Skeletal muscle satellite cell (primary cell): ENCODE measurements around the gene ME3.

ENCODE experiments used
- H3K27me3 ChIP-seq: 2 replicates; pipeline ENCODE4 v1.7.0; 2013; ENCODE audit warnings: low read length; ENCODE audit not compliant: control insufficient read depth, insufficient read depth
- H3K36me3 ChIP-seq: 2 replicates; pipeline ENCODE4 v1.7.0; 2013; ENCODE audit warnings: mild to moderate bottlenecking, control low read depth, low read length; ENCODE audit not compliant: insufficient read depth
- H3K4me1 ChIP-seq: 2 replicates; pipeline ENCODE4 v1.7.0; 2013; ENCODE audit warnings: low read length; ENCODE audit not compliant: control insufficient read depth, insufficient read depth
- H3K4me2 ChIP-seq: 2 replicates; pipeline ENCODE4 v1.7.0; 2013; ENCODE audit warnings: mild to moderate bottlenecking, low read length
- H3K4me3 ChIP-seq: 2 replicates; pipeline ENCODE4 v1.7.0; 2013; ENCODE audit warnings: low read length
- H3K9ac ChIP-seq: 2 replicates; pipeline ENCODE4 v1.7.0; 2013; ENCODE audit warnings: mild to moderate bottlenecking, low read depth, low read length, moderate library complexity
- H3K9me3 ChIP-seq: replicated peaks from 2 replicates; pipeline ENCODE4 v1.7.0; 2013; ENCODE audit warnings: mild to moderate bottlenecking, control low read depth, low read length

ME3 gene

DNA sequence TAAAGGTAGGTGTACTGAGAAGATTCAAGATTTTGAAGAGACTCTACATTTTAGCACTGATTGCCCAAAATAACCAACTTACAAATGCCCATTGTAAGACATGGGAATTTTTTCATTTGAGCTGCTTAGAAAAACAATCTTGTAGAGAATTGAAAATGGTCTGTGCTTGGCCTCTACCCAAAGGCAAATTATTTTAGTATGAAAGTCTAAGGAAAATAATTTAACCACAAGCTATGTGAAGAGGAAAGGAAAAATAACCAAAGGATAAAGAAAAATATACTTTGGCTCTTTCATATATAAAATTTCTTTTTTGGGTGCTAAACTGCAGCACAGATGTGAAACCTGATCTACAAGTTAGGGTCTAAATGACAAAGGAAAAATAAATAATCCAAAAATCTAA, 54.9 kb downstream of the ME3 start:
- H3K9ac ChIP-seq, result no peak overlapping the region
- no peaks in the 10 kb centered on the region for H3K27me3 ChIP-seq
- H3K4me3 ChIP-seq, result no peak overlapping the region
- H3K36me3 ChIP-seq, result no peaks in the 10 kb centered on the region
- peaks cover 21% of the 10 kb centered on the region for H3K4me1 ChIP-seq
- no peak overlapping the region for H3K4me2 ChIP-seq
- H3K9me3 ChIP-seq, result peaks cover 7% of the 10 kb centered on the region

DNA sequence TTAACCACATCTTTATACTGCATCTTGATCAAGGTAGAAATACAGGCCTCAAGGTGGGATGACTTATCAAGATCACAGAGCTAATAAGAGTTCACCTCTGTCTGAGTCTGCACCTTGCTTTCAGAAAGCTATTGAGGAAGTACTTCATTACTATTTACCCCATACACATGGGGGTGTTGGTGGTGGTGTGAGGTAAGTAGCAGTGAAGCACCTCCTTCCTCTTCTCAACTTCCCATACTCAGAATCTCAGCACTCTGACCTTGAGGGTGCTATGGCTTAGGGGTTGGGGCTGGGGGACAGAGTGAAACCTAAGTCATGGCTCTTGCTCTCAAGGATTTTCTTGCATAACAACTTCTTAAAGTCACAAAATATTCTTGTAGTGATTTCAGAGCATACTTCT, 56.9 kb downstream of the ME3 start:
- peaks cover 7% of the 10 kb centered on the region for H3K4me1 ChIP-seq
- no peak overlapping the region for H3K4me3 ChIP-seq
- no peak overlapping the region for H3K9ac ChIP-seq
- no peaks in the 10 kb centered on the region for H3K27me3 ChIP-seq
- peaks cover 7% of the 10 kb centered on the region for H3K9me3 ChIP-seq
- H3K36me3 ChIP-seq, result no peaks in the 10 kb centered on the region
- no peak overlapping the region for H3K4me2 ChIP-seq

- no peak overlapping the region for H3K9ac ChIP-seq
- H3K27me3 ChIP-seq, result no peaks in the 10 kb centered on the region
- no peaks in the 10 kb centered on the region for H3K36me3 ChIP-seq
- peaks cover 18% of the 10 kb centered on the region for H3K4me1 ChIP-seq
- peaks cover 7% of the 10 kb centered on the region for H3K9me3 ChIP-seq
- H3K4me2 ChIP-seq, result no peak overlapping the region
- H3K4me3 ChIP-seq, result no peak overlapping the region
Measured at GRCh38 chr11:86610559-86611341, 61.7 kb downstream of the ME3 start.

DNA sequence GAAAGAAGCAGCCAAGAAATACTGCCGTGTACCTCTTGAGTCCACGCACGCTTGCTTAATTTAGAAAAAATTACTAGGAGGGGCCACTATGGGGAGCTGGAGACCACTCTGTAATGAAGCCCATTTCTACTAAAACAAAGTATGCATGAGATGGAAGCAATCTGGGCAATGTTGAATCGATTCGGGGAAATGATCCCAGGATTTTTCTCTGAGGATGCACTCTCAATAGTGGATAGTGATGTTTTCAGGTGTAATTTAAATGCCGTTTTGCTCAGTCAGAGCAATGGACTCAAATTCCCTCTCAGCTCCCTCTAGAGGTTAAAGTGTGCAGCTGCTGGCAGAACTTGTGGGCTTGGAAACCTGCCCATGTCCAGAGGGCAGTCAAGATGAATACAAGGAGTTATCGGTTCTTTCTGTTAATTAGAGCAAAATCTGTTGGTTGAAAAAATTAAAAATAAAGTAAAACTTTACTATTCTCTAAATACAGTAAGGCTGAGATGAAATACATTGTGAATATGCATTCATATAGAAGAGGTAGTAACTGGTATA, 64.1 kb downstream of the ME3 start:
- peaks cover 18% of the 10 kb centered on the region for H3K4me1 ChIP-seq
- peak overlapping the region; percentile 22 for H3K9ac ChIP-seq
- H3K4me2 ChIP-seq, result peak overlapping the region; percentile 71
- H3K9me3 ChIP-seq, result no peaks in the 10 kb centered on the region
- H3K4me3 ChIP-seq, result no peak overlapping the region
- H3K36me3 ChIP-seq, result no peaks in the 10 kb centered on the region
- no peaks in the 10 kb centered on the region for H3K27me3 ChIP-seq

DNA sequence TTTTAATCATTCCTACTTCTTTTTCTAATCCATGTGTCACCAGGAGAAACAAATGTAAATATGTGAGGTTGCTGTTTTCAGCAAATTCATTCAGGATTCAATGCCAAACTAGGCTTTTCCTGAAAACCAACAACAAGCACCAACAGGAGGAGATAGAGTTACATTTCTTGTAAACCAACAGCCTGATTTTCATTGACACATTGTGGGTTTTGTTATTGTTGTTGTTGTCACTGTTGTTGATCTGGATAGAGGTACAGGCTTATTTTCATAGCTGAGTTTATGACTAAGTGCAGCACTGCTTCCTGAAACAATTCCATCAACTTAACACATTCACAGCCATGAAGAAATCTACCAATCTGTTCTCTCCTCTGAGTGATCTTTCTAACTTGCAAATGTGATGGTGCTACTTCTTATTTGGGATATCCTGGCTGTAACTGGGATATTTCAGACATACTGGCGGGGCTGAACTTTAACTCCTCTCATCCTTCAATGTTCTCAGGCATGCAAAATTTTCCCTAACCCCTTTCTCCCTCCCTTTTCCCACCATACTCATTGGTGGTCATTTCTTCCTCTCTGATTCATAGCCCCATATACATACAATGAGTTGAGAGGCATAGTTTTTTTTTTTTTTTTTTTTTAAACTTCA, 65.5 kb downstream of the ME3 start:
- no peaks in the 10 kb centered on the region for H3K27me3 ChIP-seq
- no peaks in the 10 kb centered on the region for H3K36me3 ChIP-seq
- no peaks in the 10 kb centered on the region for H3K9me3 ChIP-seq
- peaks cover 18% of the 10 kb centered on the region for H3K4me1 ChIP-seq
- peak overlapping the region; percentile 9 for H3K4me2 ChIP-seq
- H3K4me3 ChIP-seq, result no peak overlapping the region
- H3K9ac ChIP-seq, result peak overlapping the region; percentile 1

- Histone ChIP-seq H3K9ac (peak overlapping the region; percentile 1), H3K36me3 (no peaks in the 10 kb centered on the region), H3K9me3 (no peaks in the 10 kb centered on the region), H3K4me3 (no peak overlapping the region), H3K27me3 (no peaks in the 10 kb centered on the region), H3K4me1 (peaks cover 18% of the 10 kb centered on the region), H3K4me2 (no peak overlapping the region)
Measured at GRCh38 chr11:86606270-86606835, 66.1 kb downstream of the ME3 start.

DNA sequence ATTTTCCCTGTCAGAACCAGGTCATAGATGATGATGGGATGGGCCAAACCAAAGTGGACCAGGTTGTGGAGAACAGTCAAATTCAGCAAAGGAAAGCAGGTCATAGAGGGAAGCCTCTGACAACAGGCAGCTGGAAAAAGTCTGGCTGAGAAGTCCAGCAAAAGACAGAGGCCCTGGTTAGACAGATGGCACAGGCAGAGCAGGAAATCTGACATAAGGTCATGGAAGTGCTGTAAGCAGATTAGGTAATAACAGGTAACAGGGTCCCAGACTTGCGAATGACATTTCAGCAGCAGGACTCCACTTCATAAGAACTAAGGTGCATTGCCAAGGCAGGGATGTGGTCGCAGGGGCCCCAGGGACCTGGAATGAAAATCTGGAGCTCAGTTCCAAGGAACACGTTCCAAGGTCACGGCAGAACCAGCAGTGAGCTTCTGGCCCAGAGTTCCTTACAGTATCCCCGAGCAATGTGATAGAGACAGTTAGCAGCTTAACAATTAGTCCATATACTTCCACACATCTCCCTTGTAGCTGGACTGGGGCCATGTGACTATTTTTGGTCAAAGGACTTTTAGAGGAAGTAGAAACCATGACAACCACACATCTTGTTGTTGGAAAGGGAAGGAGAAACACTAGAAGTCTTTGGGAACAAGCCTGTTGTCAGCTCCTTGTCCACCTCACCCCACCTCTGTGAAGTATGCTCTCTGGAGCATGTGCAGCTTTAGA, 75.4 kb downstream of the ME3 start:
- H3K4me3 ChIP-seq, result no peak overlapping the region
- H3K9me3 ChIP-seq, result no peaks in the 10 kb centered on the region
- peaks cover 34% of the 10 kb centered on the region for H3K4me1 ChIP-seq
- H3K4me2 ChIP-seq, result no peak overlapping the region
- H3K36me3 ChIP-seq, result no peaks in the 10 kb centered on the region
- H3K27me3 ChIP-seq, result no peaks in the 10 kb centered on the region
- no peak overlapping the region for H3K9ac ChIP-seq

- peaks cover 37% of the 10 kb centered on the region for H3K4me1 ChIP-seq
- H3K36me3 ChIP-seq, result no peaks in the 10 kb centered on the region
- H3K27me3 ChIP-seq, result no peaks in the 10 kb centered on the region
- no peak overlapping the region for H3K4me3 ChIP-seq
- H3K4me2 ChIP-seq, result no peak overlapping the region
- H3K9ac ChIP-seq, result no peak overlapping the region
- no peaks in the 10 kb centered on the region for H3K9me3 ChIP-seq
Measured at GRCh38 chr11:86595955-86596354, 76.5 kb downstream of the ME3 start.

GRCh38 chr11:86595451-86595850, 77.0 kb downstream of the ME3 start:
- Histone ChIP-seq H3K4me3 (no peak overlapping the region), H3K9ac (no peak overlapping the region), H3K4me1 (peaks cover 37% of the 10 kb centered on the region), H3K9me3 (no peaks in the 10 kb centered on the region), H3K27me3 (no peaks in the 10 kb centered on the region), H3K4me2 (no peak overlapping the region), H3K36me3 (no peaks in the 10 kb centered on the region)

GRCh38 chr11:86594746-86595145, 77.7 kb downstream of the ME3 start:
- Histone ChIP-seq H3K9me3 (no peaks in the 10 kb centered on the region), H3K4me2 (no peak overlapping the region), H3K36me3 (no peaks in the 10 kb centered on the region), H3K27me3 (no peaks in the 10 kb centered on the region), H3K9ac (no peak overlapping the region), H3K4me3 (no peak overlapping the region), H3K4me1 (peaks cover 37% of the 10 kb centered on the region)

DNA sequence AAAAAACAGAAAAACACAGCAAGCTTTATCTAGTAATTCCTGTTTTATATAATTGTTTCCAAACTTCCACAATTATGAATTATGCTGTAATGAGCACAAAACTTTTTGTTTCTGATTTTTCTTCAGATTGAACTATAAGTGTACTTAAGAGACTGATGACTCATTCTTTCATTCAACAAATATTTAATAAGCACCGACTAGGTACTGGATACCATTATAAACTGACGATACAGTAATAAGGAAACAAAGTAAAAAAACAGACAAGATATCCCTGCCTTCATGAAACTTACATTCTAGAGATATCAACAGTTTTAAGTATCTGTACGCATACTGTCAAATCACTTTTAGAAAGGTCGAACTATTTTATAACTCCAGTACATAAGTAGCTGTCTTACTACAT, 78.6 kb downstream of the ME3 start:
- Histone ChIP-seq H3K4me3 (no peak overlapping the region), H3K36me3 (no peaks in the 10 kb centered on the region), H3K27me3 (no peaks in the 10 kb centered on the region), H3K9ac (no peak overlapping the region), H3K9me3 (no peaks in the 10 kb centered on the region), H3K4me1 (peaks cover 37% of the 10 kb centered on the region), H3K4me2 (no peak overlapping the region)
